Measurements from ENCODE around the gene SAMMSON. TPM values are rescaled to one million over a fixed set of nuclear protein-coding genes. Genes with fewer than 3 reads are reported as not detected.
A peak's percentile ranks its signal among the peaks of the same experiment; 100 is the strongest.

The SAMMSON gene
- total RNA-seq (2021) (not detected in 2 replicates), Bru-seq, nascent RNA (percentile 2 among the genes with signal in this experiment), BruChase-seq, experiment 1, labeled RNA remaining after a 2-hour chase (percentile 3 among the genes with signal in this experiment), BruChase-seq, experiment 2, labeled RNA remaining after a 6-hour chase (percentile 1 among the genes with signal in this experiment)
- long read RNA-seq, result 0 reads

DNA sequence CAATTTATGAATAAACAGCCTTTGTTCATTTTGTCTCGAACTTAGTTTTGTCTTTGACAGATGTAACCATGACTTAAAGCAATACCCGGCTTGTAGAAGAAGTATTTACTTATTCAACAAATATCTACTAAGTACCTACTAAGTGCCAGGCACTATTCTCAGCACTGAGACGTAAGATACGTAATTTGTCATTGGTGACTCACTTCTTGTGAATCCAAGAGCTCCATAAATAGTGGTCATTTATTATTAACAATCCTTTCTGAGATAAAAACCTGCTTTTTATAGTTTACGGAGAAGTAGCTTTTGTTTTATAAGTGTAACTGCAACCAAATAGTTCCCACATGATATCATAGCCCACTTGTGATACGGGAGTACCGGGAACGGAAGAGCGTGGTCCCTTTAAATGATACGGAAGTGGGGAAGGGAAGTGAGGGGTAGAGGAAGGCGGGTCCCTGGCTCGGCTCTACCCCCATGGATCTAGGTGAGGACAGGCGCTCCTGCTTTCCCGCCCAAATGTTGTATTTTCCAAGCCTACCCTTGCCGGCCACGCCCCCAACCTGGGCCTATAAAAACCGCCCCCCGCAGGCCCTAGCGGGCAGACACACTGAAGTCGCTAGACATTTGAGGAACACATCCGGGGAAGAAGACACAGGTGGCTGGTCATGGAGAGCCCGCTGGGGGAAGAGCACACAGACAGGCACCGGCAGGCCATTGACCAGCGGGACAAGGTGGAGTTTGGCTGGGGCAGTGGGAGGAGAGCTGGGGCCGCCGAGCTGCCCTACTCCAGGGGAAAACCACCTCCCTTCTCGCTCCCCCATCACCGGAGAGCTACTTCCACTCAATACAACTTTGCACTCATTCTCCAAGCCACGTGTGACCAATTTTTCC is at the start of gene SAMMSON:
TSS of gene SAMMSON (plus strand) at position 594 of the 888 bp plus-strand sequence.
- Histone ChIP-seq H3K36me3 (ENCODE audit: insufficient read depth, low read length, poor library complexity, severe bottlenecking) (no peaks in the 10 kb centered on the region), H3K4me1 (ENCODE audit: insufficient read depth, low read length, poor library complexity, severe bottlenecking) (peaks cover 11% of the 10 kb centered on the region), H3K4me3 (ENCODE audit: low read depth, low read length, poor library complexity, severe bottlenecking) (peak within 1 kb of the TSS; percentile 12), H3K27me3 (replicated peaks; ENCODE audit: insufficient read depth, low read depth, low read length, poor library complexity) (no peaks in the 10 kb centered on the region), H3K9me3 (ENCODE audit: low read depth, low read length, poor library complexity, severe bottlenecking) (no peaks in the 10 kb centered on the region), H3K27ac (ENCODE audit: low read depth, low read length, poor library complexity, severe bottlenecking) (peak within 1 kb of the TSS; percentile 19)
- ChIA-PET POLR2A (ENCODE audit: low non-redundant PET) (no interaction called here), CTCF (no interaction called here)
- DNase-seq (ENCODE audit: low spot score), result peak; percentile 3
- intact Hi-C loops (cut with micrococcal nuclease; ENCODE audit: unreplicated experiment), result no loop called here
- no peak for TF ChIP-seq EZH2 (IDR thresholded peaks at IDR 0.05; ENCODE audit: borderline replicate concordance, low read depth, low read length, poor library complexity, severe bottlenecking)
- TF ChIP-seq, protein P1, sequence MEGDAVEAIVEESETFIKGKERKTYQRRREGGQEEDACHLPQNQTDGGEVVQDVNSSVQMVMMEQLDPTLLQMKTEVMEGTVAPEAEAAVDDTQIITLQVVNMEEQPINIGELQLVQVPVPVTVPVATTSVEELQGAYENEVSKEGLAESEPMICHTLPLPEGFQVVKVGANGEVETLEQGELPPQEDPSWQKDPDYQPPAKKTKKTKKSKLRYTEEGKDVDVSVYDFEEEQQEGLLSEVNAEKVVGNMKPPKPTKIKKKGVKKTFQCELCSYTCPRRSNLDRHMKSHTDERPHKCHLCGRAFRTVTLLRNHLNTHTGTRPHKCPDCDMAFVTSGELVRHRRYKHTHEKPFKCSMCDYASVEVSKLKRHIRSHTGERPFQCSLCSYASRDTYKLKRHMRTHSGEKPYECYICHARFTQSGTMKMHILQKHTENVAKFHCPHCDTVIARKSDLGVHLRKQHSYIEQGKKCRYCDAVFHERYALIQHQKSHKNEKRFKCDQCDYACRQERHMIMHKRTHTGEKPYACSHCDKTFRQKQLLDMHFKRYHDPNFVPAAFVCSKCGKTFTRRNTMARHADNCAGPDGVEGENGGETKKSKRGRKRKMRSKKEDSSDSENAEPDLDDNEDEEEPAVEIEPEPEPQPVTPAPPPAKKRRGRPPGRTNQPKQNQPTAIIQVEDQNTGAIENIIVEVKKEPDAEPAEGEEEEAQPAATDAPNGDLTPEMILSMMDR (conservative IDR thresholded peaks at IDR 0.05; ENCODE audit: low read depth, low read length), result no peak
- no TSS peak for BruUV-seq (replicated peaks)

DNA sequence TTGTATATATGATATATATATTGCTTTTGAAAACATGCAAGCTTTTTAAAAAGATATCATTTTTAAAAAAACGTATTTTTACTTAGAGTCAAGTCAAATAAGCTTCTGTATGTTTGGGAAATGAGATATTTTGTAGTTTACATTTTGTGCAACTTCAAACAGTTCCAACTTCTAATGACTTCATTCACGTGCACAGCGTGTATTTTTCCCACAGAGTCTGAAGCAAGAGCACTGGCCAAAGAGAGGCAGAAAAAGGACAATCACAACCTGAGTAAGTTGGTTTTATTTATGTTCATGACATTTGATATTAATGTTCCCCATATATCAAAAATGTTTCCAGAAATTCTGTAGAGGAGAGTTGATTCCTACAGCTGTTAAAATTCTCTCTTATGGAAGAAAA is 47.9 kb upstream of the SAMMSON start:
- no peak overlapping the region for H3K4me3 ChIP-seq (ENCODE audit: low read depth, low read length, poor library complexity, severe bottlenecking)
- CTCF ChIA-PET, result no interaction called here
- no peaks in the 10 kb centered on the region for H3K27me3 ChIP-seq (replicated peaks; ENCODE audit: insufficient read depth, low read depth, low read length, poor library complexity)
- no TSS peak for BruUV-seq (replicated peaks)
- TF ChIP-seq EZH2 (IDR thresholded peaks at IDR 0.05; ENCODE audit: borderline replicate concordance, low read depth, low read length, poor library complexity, severe bottlenecking), result no peak
- TF ChIP-seq, protein P1 (conservative IDR thresholded peaks at IDR 0.05; ENCODE audit: low read depth, low read length), result no peak
- no peak for DNase-seq (ENCODE audit: low spot score)
- H3K27ac ChIP-seq (ENCODE audit: low read depth, low read length, poor library complexity, severe bottlenecking), result no peak overlapping the region
- H3K36me3 ChIP-seq (ENCODE audit: insufficient read depth, low read length, poor library complexity, severe bottlenecking), result no peaks in the 10 kb centered on the region
- H3K4me1 ChIP-seq (ENCODE audit: insufficient read depth, low read length, poor library complexity, severe bottlenecking), result no peaks in the 10 kb centered on the region
- intact Hi-C loops (cut with micrococcal nuclease; ENCODE audit: unreplicated experiment), result no loop called here
- H3K9me3 ChIP-seq (ENCODE audit: low read depth, low read length, poor library complexity, severe bottlenecking), result no peaks in the 10 kb centered on the region
- POLR2A ChIA-PET (ENCODE audit: low non-redundant PET), result no interaction called here

DNA sequence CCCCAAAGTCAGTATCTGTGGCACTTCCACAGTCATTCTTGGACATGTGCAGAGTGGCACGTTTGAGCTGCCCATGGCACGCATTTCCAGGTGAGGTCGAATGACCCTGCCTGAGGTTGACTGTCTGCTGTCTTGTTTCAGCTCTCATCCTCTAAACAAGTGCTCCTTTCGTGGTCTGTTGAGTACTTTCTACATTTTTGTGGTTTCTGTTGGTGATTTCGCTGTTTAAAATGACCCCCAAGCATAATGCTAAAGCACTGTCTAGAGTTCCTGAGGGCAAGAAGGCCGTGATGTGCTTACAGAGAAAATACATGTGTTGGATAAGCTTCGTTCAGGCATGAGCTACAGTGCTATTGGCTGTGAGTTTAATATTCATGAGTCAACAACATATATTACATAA is 40.0 kb upstream of the SAMMSON start:
- intact Hi-C loops (cut with micrococcal nuclease; ENCODE audit: unreplicated experiment), result no loop called here
- Histone ChIP-seq H3K4me3 (ENCODE audit: low read depth, low read length, poor library complexity, severe bottlenecking) (no peak overlapping the region), H3K36me3 (ENCODE audit: insufficient read depth, low read length, poor library complexity, severe bottlenecking) (no peaks in the 10 kb centered on the region), H3K4me1 (ENCODE audit: insufficient read depth, low read length, poor library complexity, severe bottlenecking) (no peaks in the 10 kb centered on the region), H3K27ac (ENCODE audit: low read depth, low read length, poor library complexity, severe bottlenecking) (no peak overlapping the region), H3K27me3 (replicated peaks; ENCODE audit: insufficient read depth, low read depth, low read length, poor library complexity) (no peaks in the 10 kb centered on the region), H3K9me3 (ENCODE audit: low read depth, low read length, poor library complexity, severe bottlenecking) (no peaks in the 10 kb centered on the region)
- BruUV-seq (replicated peaks), result no TSS peak
- CTCF ChIA-PET, result no interaction called here
- POLR2A ChIA-PET (ENCODE audit: low non-redundant PET), result no interaction called here
- no peak for TF ChIP-seq EZH2 (IDR thresholded peaks at IDR 0.05; ENCODE audit: borderline replicate concordance, low read depth, low read length, poor library complexity, severe bottlenecking)
- TF ChIP-seq, protein P1 (conservative IDR thresholded peaks at IDR 0.05; ENCODE audit: low read depth, low read length), result no peak
- DNase-seq (ENCODE audit: low spot score), result no peak

Measured in A673 (cell line).